GM21360 (cell line): ENCODE measurements around the gene NBEAL2.

Source experiments
- ATAC-seq: cut with Tn5 transposase; IDR thresholded peaks from one replicate; pipeline ENCODE4 v1.9.1; 2021; ENCODE audit warnings: mild to moderate bottlenecking, moderate library complexity; ENCODE audit not compliant: unreplicated experiment

The NBEAL2 gene

GRCh38 chr3:46986782-46987310 lies 7.4 kb downstream of the NBEAL2 start:
- no peak for ATAC-seq

- ATAC-seq = no peak
These were observed 7.9 kb downstream of the NBEAL2 start for GRCh38 chr3:46987319-46987742.

- peak; percentile 54 for ATAC-seq
These were observed 8.4 kb downstream of the NBEAL2 start for GRCh38 chr3:46987743-46988401.

- no peak for ATAC-seq
These were observed 9.2 kb downstream of the NBEAL2 start for GRCh38 chr3:46988616-46989015.

GRCh38 chr3:46989146-46989810 lies 9.8 kb downstream of the NBEAL2 start:
- ATAC-seq = no peak

- ATAC-seq = no peak
These were observed 11.3 kb downstream of the NBEAL2 start for GRCh38 chr3:46990573-46991374.

- ATAC-seq = no peak
These were observed 12.1 kb downstream of the NBEAL2 start for GRCh38 chr3:46991406-46992165.

GRCh38 chr3:46992231-46992630 lies 12.8 kb downstream of the NBEAL2 start:
- ATAC-seq = no peak

GRCh38 chr3:46993292-46993691 lies 13.8 kb downstream of the NBEAL2 start:
- ATAC-seq = no peak

GRCh38 chr3:46993986-46994385 lies 14.5 kb downstream of the NBEAL2 start:
- ATAC-seq = no peak

- no peak for ATAC-seq
These were observed 15.6 kb downstream of the NBEAL2 start for GRCh38 chr3:46994801-46995731.

GRCh38 chr3:46995901-46996562 lies 16.6 kb downstream of the NBEAL2 start:
- ATAC-seq = no peak

GRCh38 chr3:46996689-46997452 lies 17.4 kb downstream of the NBEAL2 start:
- no peak for ATAC-seq

- ATAC-seq = no peak
These were observed 18.1 kb downstream of the NBEAL2 start for GRCh38 chr3:46997453-46998091.

GRCh38 chr3:46998121-46998851 lies 18.8 kb downstream of the NBEAL2 start:
- ATAC-seq = no peak

- no peak for ATAC-seq
These were observed 19.5 kb downstream of the NBEAL2 start for GRCh38 chr3:46998852-46999515.
